A172 (cell line): ENCODE data around the gene TOGARAM2. TPM values are rescaled to one million over a fixed set of nuclear protein-coding genes. Genes with fewer than 3 reads are reported as not detected.

Experiments
- DNase-seq: peaks from one replicate; pipeline ENCODE4 v3.0.0-alpha.2; 2015; ENCODE audit warnings: low spot score
- total RNA-seq: library from RNA; depleted of rRNA; stranded (reverse); fragments of >200 nt; shearing (Covaris generic); gene quantifications from 2 replicates; pipeline ENCODE4 v1.2.3, GENCODE V29; 2014; rRNA removed

The TOGARAM2 gene
- total RNA-seq, 1 experiment from 2014 or later, result 0.69 TPM

DNA sequence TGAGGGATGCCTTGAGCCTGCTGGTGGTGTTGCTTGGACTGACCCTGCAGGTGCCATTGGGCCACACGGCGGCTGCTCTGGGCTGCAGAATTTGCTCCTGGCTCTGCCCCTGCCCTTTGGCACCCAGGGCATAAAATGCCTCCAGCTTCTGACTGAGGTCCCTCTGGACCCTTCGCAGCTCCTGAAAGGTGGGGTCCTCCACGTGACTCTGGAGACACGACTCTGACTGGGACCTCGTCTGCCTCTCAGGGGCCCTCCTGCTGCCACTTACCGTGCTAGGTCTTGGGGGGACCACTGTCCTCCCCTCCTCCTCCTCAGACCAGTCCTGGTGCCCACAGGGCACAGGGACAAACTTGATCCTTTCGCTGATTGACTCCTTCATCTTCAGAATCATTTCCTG is 91.2 kb downstream of the TOGARAM2 start:
- DNase-seq, result no peak

- DNase-seq, result no peak
Measured at GRCh38 chr2:29072971-29073725, 92.0 kb downstream of the TOGARAM2 start.

DNA sequence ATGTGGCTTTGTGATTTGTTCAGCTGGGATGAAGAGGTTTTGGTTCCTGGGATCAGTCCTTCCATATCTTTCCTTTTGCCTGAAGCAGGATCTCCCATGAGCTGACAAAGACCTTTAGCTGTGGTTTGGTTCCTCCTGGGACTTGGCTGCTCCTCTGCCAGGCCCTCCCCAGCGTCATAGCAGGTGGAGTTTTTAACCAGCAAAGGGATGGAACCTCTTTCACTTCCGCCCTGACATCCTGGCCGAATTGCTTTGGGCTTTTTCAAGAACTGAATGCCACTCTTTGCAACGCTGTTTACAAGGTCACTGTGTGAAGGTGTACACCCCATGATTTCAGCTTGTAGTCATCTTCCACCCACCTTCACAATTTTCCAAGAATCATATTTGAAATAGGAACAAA is 92.8 kb downstream of the TOGARAM2 start:
- DNase-seq, result no peak

DNA sequence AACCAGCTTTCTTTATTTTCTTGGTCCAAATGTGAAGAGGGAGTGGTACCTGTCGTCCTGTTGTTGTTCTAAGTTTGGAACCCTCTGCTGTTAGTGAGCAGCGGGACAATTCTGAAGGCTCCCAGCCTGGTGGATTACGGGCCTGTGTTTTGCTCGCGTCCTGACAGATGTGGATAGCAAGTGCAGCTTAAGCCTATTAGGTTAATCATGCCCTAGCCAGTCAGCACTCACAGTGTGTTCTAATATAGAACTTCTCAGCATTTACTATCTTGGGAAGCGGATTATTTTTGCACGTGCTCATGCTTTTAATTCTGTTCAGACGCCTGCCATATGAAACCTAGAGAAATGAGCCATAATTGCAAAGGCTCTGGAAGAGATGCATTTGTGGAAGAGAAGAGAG is 93.3 kb downstream of the TOGARAM2 start, which contains the start of gene PCARE:
Gene PCARE (minus strand): TSS at position 113 of the 400 bp plus-strand sequence. CDS start 262 bp downstream, outside the sequence.
- DNase-seq, result no peak

- no peak for DNase-seq
Measured at GRCh38 chr2:29075894-29076705, 95.0 kb downstream of the TOGARAM2 start.

GRCh38 chr2:29079887-29080286 is 98.8 kb downstream of the TOGARAM2 start:
- no peak for DNase-seq

GRCh38 chr2:29080886-29081743 is 100.0 kb downstream of the TOGARAM2 start:
- DNase-seq, result no peak

- DNase-seq, result no peak
Measured at GRCh38 chr2:29082804-29083495, 101.9 kb downstream of the TOGARAM2 start.

- no peak for DNase-seq
Measured at GRCh38 chr2:29084554-29084953, 103.5 kb downstream of the TOGARAM2 start.

DNA sequence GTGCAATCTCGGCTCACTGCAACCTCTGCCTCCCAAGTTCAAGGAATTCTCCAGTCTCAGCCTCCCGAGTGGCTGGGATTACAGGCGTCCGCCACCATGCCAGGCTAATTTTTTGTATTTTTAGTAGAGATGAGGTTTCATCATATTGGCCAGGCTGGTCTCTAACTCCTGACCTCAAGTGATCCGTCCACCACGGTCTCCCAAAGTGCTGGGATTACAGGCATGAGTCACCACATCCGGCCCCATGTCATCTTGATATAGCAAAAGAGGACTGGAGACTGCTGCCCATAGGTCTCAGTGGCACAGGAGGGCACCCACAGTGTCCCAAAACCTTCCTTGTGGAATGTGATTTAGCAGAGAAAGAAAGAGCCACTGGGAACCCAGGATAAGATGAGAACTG is 109.2 kb downstream of the TOGARAM2 start:
- peak; percentile 80 for DNase-seq

GRCh38 chr2:29096969-29097368 is 115.9 kb downstream of the TOGARAM2 start:
- DNase-seq, result no peak

- DNase-seq, result no peak
Measured at GRCh38 chr2:29097569-29097968, 116.5 kb downstream of the TOGARAM2 start.

GRCh38 chr2:29100564-29100963 is 119.5 kb downstream of the TOGARAM2 start:
- no peak for DNase-seq

Other genes with a start within 250 kb of the TOGARAM2 start
- 187 and 226 TPM in 2 replicates for gene PPP1CB, start 229.5 kb upstream of the TOGARAM2 start, total RNA-seq
- gene SPDYA, start 170.5 kb upstream of the TOGARAM2 start, total RNA-seq, result 0.10 TPM in 1 of 2 replicates, not detected in the other
- 17.6 and 26.9 TPM in 2 replicates for gene TRMT61B, start 111.0 kb upstream of the TOGARAM2 start, total RNA-seq
- 90.2 and 106 TPM in 2 replicates for gene WDR43, start 86.6 kb upstream of the TOGARAM2 start, total RNA-seq
- not detected in 2 replicates for gene PCARE, start 93.2 kb downstream of the TOGARAM2 start, total RNA-seq
- 26.9 and 40.2 TPM in 2 replicates for gene CLIP4, start 134.1 kb downstream of the TOGARAM2 start, total RNA-seq